Measurements from ENCODE around the gene SRSF3.

Gene SRSF3

GRCh38 chr6:36624461-36625157 lies 30.4 kb downstream of the SRSF3 start:
- no peak for DNase-seq

DNA sequence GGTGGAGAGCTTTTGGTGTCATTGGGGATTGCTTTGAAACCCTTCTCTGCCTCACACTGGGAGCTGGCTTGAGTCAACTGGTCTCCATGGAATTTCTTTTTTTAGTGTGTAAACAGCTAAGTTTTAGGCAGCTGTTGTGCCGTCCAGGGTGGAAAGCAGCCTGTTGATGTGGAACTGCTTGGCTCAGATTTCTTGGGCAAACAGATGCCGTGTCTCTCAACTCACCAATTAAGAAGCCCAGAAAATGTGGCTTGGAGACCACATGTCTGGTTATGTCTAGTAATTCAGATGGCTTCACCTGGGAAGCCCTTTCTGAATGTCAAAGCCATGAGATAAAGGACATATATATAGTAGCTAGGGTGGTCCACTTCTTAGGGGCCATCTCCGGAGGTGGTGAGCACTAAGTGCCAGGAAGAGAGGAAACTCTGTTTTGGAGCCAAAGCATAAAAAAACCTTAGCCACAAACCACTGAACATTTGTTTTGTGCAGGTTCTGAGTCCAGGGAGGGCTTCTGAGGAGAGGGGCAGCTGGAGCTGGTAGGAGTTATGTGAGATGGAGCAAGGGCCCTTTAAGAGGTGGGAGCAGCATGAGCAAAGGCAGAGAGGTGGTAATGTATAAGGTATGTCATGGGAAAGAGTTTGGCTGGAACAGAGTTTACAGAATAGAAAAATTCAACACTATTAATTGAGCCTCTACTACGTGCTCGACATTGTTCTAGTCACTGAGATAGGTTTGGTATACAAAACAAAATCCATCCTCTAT lies 31.2 kb downstream of the SRSF3 start:
- no peak for DNase-seq

DNA sequence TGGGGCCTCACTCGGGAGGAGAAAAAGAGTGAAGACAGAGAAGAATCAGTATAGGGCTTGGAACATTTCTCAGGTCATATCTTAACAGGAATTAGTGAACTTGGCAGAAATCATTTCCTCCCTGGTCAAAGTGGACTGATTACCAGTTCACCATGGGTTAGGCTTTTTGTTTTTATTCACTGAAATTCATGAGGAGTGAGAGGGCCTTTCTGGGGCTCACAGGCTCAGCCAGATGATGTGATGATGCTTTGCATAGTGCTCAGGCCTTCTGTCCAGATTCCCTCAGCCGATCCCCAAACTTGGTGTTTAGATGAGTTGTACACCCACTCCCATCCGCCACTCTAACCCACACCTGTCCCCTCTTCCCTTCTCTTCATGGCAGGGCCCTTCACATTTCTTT lies 32.5 kb downstream of the SRSF3 start:
- DNase-seq: no peak

- DNase-seq: no peak
These were observed 33.0 kb downstream of the SRSF3 start for GRCh38 chr6:36627141-36627540.

DNA sequence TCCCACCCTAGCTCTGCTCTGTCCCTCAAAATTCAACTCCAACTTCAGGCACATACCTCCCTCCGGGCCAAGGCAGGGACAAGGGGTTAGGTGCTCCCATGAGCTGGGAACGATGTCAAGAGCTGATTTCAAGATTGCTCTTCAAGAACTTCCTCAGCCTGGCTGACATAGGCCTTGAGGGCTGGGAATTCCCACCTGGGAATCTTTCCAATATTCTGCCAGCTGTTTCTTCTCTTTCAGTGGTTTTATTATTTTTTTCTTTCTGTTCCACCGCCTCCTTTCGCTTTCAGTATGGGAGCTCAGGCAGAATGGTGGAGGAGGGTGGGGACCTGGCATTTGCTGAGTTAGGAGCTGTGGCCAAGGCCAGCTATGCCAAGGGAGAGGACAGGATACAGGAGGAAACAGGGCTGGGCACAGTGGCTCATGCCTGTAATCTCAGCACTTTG lies 33.7 kb downstream of the SRSF3 start:
- no peak for DNase-seq

- no peak for DNase-seq
These were observed 35.6 kb downstream of the SRSF3 start for GRCh38 chr6:36629784-36630183.

DNA sequence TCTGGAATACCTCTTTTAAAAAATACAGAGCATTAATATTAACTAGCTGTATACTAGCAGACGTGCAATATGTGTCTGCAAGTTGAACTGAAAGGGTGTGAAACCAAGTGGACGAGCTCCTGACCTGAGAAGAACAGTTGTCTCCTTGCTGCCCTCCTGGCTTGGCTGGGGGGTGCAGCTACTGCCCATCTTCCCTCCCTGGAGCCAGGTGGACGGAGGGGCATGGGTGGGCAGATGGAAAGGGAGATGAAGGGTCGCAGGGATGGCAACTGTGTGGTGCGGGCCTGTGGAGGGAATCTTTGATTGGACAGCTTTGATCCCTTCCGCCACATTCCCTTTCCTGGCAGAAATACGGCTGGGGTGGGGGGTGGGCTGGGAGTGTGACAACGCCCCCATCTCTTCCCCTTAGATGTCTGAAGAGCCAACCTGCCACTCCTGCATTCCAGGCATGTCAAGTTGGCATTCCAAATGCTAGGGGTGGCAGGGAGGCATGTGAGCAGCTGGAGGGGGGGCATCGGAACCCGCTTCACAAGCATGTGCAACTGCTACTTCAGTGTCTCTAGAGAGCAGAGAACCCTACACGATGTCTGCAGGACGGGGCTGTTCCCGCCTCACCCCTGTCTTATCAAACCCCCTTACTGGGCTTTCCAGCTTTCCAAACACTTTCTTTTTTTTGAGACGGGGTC lies 37.3 kb downstream of the SRSF3 start:
- DNase-seq: no peak

DNA sequence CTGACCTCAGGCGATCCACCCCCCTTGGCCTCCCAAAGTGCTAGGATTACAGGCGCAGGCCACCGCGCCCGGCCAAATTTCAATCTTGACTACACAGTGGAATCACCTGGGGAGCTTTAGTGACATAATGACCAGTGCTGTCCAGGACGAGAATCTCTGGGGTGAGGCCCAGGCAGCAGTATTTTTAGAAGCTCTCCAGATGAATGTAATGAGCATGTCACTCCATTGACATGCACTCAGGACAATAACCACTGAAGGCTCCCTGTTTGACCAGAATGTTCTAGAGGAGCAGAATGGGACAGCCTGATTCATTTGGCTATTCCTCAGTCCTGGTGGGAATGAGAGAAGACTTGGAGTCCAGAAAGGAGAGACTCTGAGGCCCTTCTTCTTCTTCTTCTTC lies 39.2 kb downstream of the SRSF3 start:
- DNase-seq: no peak

DNA sequence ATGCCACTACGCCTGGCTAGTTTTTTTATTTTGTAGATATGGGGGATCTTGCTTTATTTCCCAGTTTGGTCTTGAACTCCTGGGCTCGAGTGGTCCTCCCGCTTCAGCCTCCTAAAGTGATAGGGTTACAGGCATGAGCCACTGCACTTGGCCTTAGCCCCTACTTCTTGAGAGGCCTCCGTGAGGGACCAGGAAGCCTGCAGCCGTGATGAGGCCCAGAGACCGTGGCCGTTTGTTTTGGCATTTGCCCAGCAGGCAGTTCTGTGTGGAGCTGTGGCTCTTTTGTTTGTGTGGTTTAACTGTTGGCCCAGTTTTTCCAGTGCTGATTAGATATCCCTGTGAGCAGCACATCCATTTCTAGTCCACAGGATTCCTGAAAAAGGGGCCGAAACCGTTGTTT lies 39.8 kb downstream of the SRSF3 start:
- DNase-seq: no peak

- no peak for DNase-seq
These were observed 40.4 kb downstream of the SRSF3 start for GRCh38 chr6:36634317-36635108.

DNA sequence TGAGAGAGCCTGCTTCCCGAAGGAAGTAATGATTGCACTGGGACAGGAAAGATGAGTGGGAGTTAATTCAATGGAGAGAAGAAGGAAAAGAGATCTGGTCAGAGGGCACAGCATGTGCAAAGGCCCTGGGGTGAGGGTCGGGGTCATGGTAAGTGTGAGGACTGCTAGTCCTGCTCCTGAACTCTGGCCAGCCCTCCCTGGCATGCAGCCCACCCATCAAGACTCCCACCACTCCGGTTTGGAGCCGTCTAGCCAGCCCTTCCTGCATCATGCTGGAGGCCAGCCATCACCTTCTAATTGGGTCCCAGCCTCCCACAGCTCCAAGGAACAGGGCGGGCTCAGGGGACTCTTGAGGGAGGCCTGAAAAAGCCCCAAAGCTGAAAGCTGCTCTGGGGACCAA lies 42.1 kb downstream of the SRSF3 start:
- DNase-seq: no peak

GRCh38 chr6:36636687-36637418 lies 42.7 kb downstream of the SRSF3 start:
- no peak for DNase-seq

GRCh38 chr6:36638579-36638978 lies 44.4 kb downstream of the SRSF3 start:
- no peak for DNase-seq

GRCh38 chr6:36639171-36639808 lies 45.1 kb downstream of the SRSF3 start:
- no peak for DNase-seq

DNA sequence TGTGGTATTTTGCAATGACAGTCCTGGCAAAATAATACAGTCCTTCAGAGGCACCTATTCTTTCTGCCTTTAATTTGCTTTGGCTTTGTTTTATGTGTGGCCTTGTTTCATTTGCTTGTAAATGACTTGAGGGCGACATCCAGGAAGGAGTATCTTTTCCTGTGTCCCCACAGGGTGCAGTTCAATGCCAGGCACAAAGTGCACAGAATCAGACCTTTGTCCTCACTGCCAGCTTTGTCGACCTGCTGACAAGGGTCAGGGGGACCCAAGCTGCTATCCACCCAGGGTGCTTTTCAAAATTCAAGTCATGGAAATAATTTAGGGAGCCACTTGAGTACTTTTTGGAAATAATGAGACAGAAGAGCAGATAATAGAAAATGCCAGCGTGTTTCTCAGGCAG lies 47.4 kb downstream of the SRSF3 start:
- no peak for DNase-seq

DNA sequence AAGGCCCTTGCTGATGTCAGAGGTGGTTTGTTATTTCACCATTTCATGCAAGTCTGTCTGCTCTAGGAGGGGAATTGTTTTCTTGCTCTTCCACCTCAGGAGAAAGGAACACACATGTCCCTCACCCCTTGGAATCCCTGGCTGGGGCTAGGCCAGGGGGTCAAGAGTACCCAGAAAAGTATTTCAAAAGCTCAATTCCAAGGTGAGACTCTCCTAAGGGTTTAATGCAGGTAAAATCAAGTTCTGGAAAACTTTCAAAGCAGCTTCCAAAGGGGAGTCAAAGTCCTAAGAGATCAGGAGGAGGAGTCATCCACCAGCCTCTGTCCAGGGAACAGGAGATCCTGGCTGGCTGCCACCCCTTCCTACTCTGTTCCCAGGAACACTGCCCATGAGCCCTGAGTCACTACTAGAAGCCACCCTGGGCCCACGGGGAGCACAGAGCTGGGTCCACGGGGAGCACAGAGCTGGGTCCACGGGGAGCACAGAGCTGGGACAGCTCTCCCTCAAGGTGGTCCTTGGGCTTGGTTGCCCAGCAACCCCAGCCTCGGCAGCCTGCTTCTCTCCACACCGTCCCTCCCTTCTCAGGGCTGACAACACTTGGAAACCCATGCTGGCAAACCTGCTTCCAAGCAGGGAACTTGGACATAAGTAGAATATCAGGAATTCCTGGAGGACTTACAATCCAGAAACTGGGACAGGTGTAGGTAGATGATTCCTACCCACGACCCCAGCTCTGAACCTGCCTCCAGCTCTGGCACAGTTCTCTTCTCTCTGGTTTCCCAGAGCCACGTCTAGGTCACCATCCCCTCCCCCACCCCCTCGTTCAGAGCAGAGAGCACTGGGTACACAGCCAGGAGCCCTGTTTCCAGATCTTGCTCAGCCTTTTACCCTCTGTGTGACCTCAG lies 49.0 kb downstream of the SRSF3 start:
- no peak for DNase-seq

GRCh38 chr6:36643977-36644376 lies 49.8 kb downstream of the SRSF3 start:
- no peak for DNase-seq

GRCh38 chr6:36649086-36649485 lies 54.9 kb downstream of the SRSF3 start:
- no peak for DNase-seq

DNA sequence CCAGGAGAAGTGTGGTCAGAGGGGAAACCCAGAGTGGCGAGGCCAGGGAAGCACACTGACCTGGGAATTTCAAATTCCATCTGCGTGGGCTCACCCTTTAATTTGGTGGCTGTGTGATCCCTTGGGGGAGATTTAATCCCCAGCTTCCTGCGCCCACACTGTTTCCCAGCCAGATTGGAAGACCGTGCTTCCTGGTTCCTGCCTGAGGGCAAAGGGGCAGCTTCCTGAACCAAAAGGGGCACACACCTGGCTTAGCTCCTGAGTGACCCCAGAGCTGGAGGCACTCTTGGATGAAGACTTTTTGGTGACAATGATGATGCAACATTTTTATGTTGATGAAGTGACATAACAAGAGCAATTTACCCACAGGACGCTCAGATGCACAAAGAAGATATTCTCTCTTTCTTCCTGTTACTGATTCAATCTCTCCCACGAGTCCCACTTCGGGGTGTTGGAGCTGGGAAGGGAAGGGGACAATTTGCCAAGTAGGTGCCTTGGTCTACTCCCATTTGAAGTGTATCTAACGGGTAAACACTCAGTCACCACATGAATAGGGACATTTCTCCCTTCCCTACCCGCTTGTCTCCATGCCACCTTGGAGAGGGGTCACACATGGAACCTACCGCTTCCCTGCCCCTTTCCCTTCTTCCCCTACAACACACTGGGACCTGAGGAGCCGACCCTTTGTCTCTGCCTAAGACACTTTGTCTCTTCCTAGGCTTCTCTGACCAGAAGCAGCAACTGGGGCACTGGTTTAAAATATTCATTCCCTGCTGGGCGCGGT lies 55.7 kb downstream of the SRSF3 start:
- DNase-seq: no peak
